Cardiac muscle cell (in vitro differentiated cells and primary cell): ENCODE results near the gene ERC2. TPM values are rescaled to one million over a fixed set of nuclear protein-coding genes. Genes with fewer than 3 reads are reported as not detected.
A peak's percentile ranks its signal among the peaks of the same experiment; 100 is the strongest.

Experiments
- DNase-seq, 2 donors: peaks; one replicate each; pipeline versions ENCODE4 v3.0.0 to v3.0.0-alpha.2; 2010 to 2017; ENCODE audit warnings: low read depth in 1 of 2, low spot score in 1 of 2
- H3K27ac ChIP-seq: fragments of 200-600 bp; sonication (generic); 2 replicates; pipeline ENCODE4 v1.5.1; 2016
- H3K27me3 ChIP-seq: fragments of 200-600 bp; sonication (generic); 2 replicates; pipeline ENCODE4 v1.6.0; 2016; ENCODE audit warnings: control low read depth
- H3K36me3 ChIP-seq: fragments of 200-600 bp; sonication (generic); 2 replicates; pipeline ENCODE4 v1.5.1; 2016; ENCODE audit warnings: control low read depth
- H3K4me1 ChIP-seq: fragments of 200-600 bp; sonication (generic); 2 replicates; pipeline ENCODE4 v1.8.1; 2017; ENCODE audit warnings: low read depth, mild to moderate bottlenecking, mixed run types
- H3K4me3 ChIP-seq: fragments of 200-600 bp; sonication (generic); 2 replicates; pipeline ENCODE4 v1.5.1; 2016; ENCODE audit warnings: mild to moderate bottlenecking
- H3K9me3 ChIP-seq: fragments of 200-600 bp; sonication (generic); 2 replicates; pipeline ENCODE4 v1.5.1; 2017; ENCODE audit warnings: low read depth, mild to moderate bottlenecking, control low read depth
- CTCF ChIP-seq: IDR thresholded peaks from 2 replicates; pipeline ENCODE4 v1.5.1; 2012; ENCODE audit warnings: low read depth, mild to moderate bottlenecking, low read length
- polyA plus RNA-seq: library from polyadenylated mRNA; unstranded; fragments of >200 nt; fragmentation: Nextera tagmentation; extraction: Ambion mirVana; gene quantifications from 2 replicates; pipeline ENCODE4 v1.2.1, GENCODE V29; 2016
- total RNA-seq: library from RNA; depleted of rRNA; stranded (reverse); fragments of >200 nt; gene quantifications from 2 replicates; pipeline ENCODE4 v1.2.3, GENCODE V29; 2016

Gene ERC2
- total and polyA plus RNA-seq, 2 experiments from 2014 or later: 18.1 to 29.0 TPM

GRCh38 chr3:55724821-55725220, 743.4 kb downstream of the ERC2 start:
- Histone ChIP-seq H3K4me3 (no peak overlapping the region), H3K36me3 (no peaks in the 10 kb centered on the region), H3K27ac (no peak overlapping the region), H3K4me1 (peaks cover 34% of the 10 kb centered on the region), H3K27me3 (no peaks in the 10 kb centered on the region), H3K9me3 (no peaks in the 10 kb centered on the region)
- no peak for DNase-seq
- TF ChIP-seq CTCF: no peak

GRCh38 chr3:55724407-55724784, 743.9 kb downstream of the ERC2 start:
- DNase-seq: no peak
- Histone ChIP-seq H3K27ac (no peak overlapping the region), H3K27me3 (no peaks in the 10 kb centered on the region), H3K4me3 (no peak overlapping the region), H3K9me3 (no peaks in the 10 kb centered on the region), H3K36me3 (no peaks in the 10 kb centered on the region), H3K4me1 (peaks cover 34% of the 10 kb centered on the region)
- TF ChIP-seq CTCF: no peak

- Histone ChIP-seq H3K27me3 (no peaks in the 10 kb centered on the region), H3K27ac (no peak overlapping the region), H3K36me3 (no peaks in the 10 kb centered on the region), H3K9me3 (no peaks in the 10 kb centered on the region), H3K4me3 (no peak overlapping the region), H3K4me1 (peaks cover 35% of the 10 kb centered on the region)
- TF ChIP-seq CTCF: no peak
- DNase-seq: no peak
Measured at GRCh38 chr3:55723653-55724406, 744.4 kb downstream of the ERC2 start.

- no peaks in the 10 kb centered on the region for H3K9me3 ChIP-seq
- no peak overlapping the region for H3K4me3 ChIP-seq
- no peak overlapping the region for H3K27ac ChIP-seq
- H3K36me3 ChIP-seq: no peaks in the 10 kb centered on the region
- peaks cover 41% of the 10 kb centered on the region for H3K4me1 ChIP-seq
- peak; percentile 37 to 57 for DNase-seq
- TF ChIP-seq CTCF: peak; percentile 54
- no peaks in the 10 kb centered on the region for H3K27me3 ChIP-seq
Measured at GRCh38 chr3:55721716-55722484, 746.4 kb downstream of the ERC2 start.

GRCh38 chr3:55720614-55721013, 747.7 kb downstream of the ERC2 start:
- Histone ChIP-seq H3K27me3 (no peaks in the 10 kb centered on the region), H3K4me1 (peaks cover 53% of the 10 kb centered on the region), H3K27ac (no peak overlapping the region), H3K36me3 (no peaks in the 10 kb centered on the region), H3K4me3 (no peak overlapping the region), H3K9me3 (no peaks in the 10 kb centered on the region)
- peak in 1 of 2 donors; percentile 23 for DNase-seq
- TF ChIP-seq CTCF: no peak
